Effector memory CD4-positive, alpha-beta T cell (primary cell): ENCODE measurements around the gene NRXN2.

Source experiments
- DNase-seq, 3 donors: peaks; one replicate each; pipeline ENCODE4 v3.0.0-alpha.2; 2020
- H3K27ac ChIP-seq: 2 replicates; pipeline ENCODE4 v1.7.0; 2013; ENCODE audit warnings: mild to moderate bottlenecking, low read length, moderate library complexity; ENCODE audit not compliant: insufficient read depth, poor library complexity, severe bottlenecking
- H3K27me3 ChIP-seq: replicated peaks from 2 replicates; pipeline ENCODE4 v1.7.0; 2013; ENCODE audit warnings: mild to moderate bottlenecking, low read length; ENCODE audit not compliant: insufficient read depth, control insufficient read depth, poor library complexity, severe bottlenecking
- H3K36me3 ChIP-seq: 2 replicates; pipeline ENCODE4 v1.7.0; 2013; ENCODE audit warnings: mild to moderate bottlenecking, low read length, moderate library complexity; ENCODE audit not compliant: control insufficient read depth, insufficient read depth
- H3K4me1 ChIP-seq: 2 replicates; pipeline ENCODE4 v1.7.0; 2013; ENCODE audit warnings: low read length, mild to moderate bottlenecking; ENCODE audit not compliant: control insufficient read depth, insufficient read depth, poor library complexity, severe bottlenecking
- H3K4me3 ChIP-seq: 2 replicates; pipeline ENCODE4 v1.7.0; 2013; ENCODE audit warnings: low read length, low read depth, mild to moderate bottlenecking; ENCODE audit not compliant: insufficient read depth, poor library complexity, severe bottlenecking
- H3K9me3 ChIP-seq: 2 replicates; pipeline ENCODE4 v1.7.0; 2013; ENCODE audit warnings: mild to moderate bottlenecking, low read length, moderate library complexity; ENCODE audit not compliant: control insufficient read depth

The NRXN2 gene

GRCh38 chr11:64759131-64759721 is 36.2 kb upstream of the NRXN2 start:
- no peak for DNase-seq
- no peaks in the 10 kb centered on the region for H3K9me3 ChIP-seq
- H3K4me3 ChIP-seq, result no peak overlapping the region
- H3K27me3 ChIP-seq, result no peaks in the 10 kb centered on the region
- H3K4me1 ChIP-seq, result peaks cover 44% of the 10 kb centered on the region
- H3K27ac ChIP-seq, result no peak overlapping the region
- peaks cover 11% of the 10 kb centered on the region for H3K36me3 ChIP-seq

- no peak overlapping the region for H3K4me3 ChIP-seq
- no peak overlapping the region for H3K27ac ChIP-seq
- H3K9me3 ChIP-seq, result no peaks in the 10 kb centered on the region
- H3K27me3 ChIP-seq, result no peaks in the 10 kb centered on the region
- H3K4me1 ChIP-seq, result peaks cover 37% of the 10 kb centered on the region
- no peak for DNase-seq
- peaks cover 11% of the 10 kb centered on the region for H3K36me3 ChIP-seq
These were observed 35.5 kb upstream of the NRXN2 start for GRCh38 chr11:64758330-64759079.

GRCh38 chr11:64757549-64758329 is 34.7 kb upstream of the NRXN2 start:
- H3K27ac ChIP-seq, result no peak overlapping the region
- no peaks in the 10 kb centered on the region for H3K27me3 ChIP-seq
- H3K4me1 ChIP-seq, result peaks cover 30% of the 10 kb centered on the region
- H3K9me3 ChIP-seq, result no peaks in the 10 kb centered on the region
- H3K36me3 ChIP-seq, result peaks cover 12% of the 10 kb centered on the region
- H3K4me3 ChIP-seq, result no peak overlapping the region
- DNase-seq, result no peak

GRCh38 chr11:64755681-64756361 is 32.8 kb upstream of the NRXN2 start:
- Histone ChIP-seq H3K27ac (no peak overlapping the region), H3K9me3 (no peaks in the 10 kb centered on the region), H3K4me3 (no peak overlapping the region), H3K4me1 (peaks cover 15% of the 10 kb centered on the region), H3K27me3 (no peaks in the 10 kb centered on the region), H3K36me3 (peaks cover 6% of the 10 kb centered on the region)
- no peak for DNase-seq

GRCh38 chr11:64754919-64755662 is 32.1 kb upstream of the NRXN2 start:
- no peaks in the 10 kb centered on the region for H3K9me3 ChIP-seq
- no peaks in the 10 kb centered on the region for H3K27me3 ChIP-seq
- peaks cover 6% of the 10 kb centered on the region for H3K36me3 ChIP-seq
- DNase-seq, result no peak
- no peak overlapping the region for H3K4me3 ChIP-seq
- H3K27ac ChIP-seq, result no peak overlapping the region
- H3K4me1 ChIP-seq, result peaks cover 8% of the 10 kb centered on the region

- Histone ChIP-seq H3K36me3 (peaks cover 6% of the 10 kb centered on the region), H3K27me3 (no peaks in the 10 kb centered on the region)
These were observed 31.3 kb upstream of the NRXN2 start for GRCh38 chr11:64754124-64754918.

GRCh38 chr11:64753380-64754123 is 30.6 kb upstream of the NRXN2 start:
- Histone ChIP-seq H3K4me3 (no peak overlapping the region), H3K27ac (no peak overlapping the region), H3K36me3 (peaks cover 6% of the 10 kb centered on the region), H3K9me3 (no peaks in the 10 kb centered on the region), H3K27me3 (no peaks in the 10 kb centered on the region), H3K4me1 (no peaks in the 10 kb centered on the region)
- no peak for DNase-seq

More at GRCh38 chr11:64754124-64754918, 31.3 kb upstream of the NRXN2 start:
- Histone ChIP-seq H3K9me3 (no peaks in the 10 kb centered on the region), H3K27ac (no peak overlapping the region), H3K4me1 (peaks cover 1% of the 10 kb centered on the region), H3K4me3 (no peak overlapping the region)
- DNase-seq, result no peak

GRCh38 chr11:64753019-64753379 is 30.0 kb upstream of the NRXN2 start:
- Histone ChIP-seq H3K27ac (no peak overlapping the region), H3K4me3 (no peak overlapping the region), H3K9me3 (no peaks in the 10 kb centered on the region), H3K36me3 (peaks cover 6% of the 10 kb centered on the region), H3K4me1 (no peaks in the 10 kb centered on the region), H3K27me3 (no peaks in the 10 kb centered on the region)
- no peak for DNase-seq
